Measurements from ENCODE around the gene KRT76.
A peak's percentile ranks its signal among the peaks of the same experiment; 100 is the strongest.
"Not testable (repeated sequence)": the region's sequence is repeated elsewhere in the genome, so short reads cannot be mapped to it uniquely, and the experiment has no call there.

KRT76 gene

GRCh38 chr12:52759695-52760094, 17.4 kb downstream of the KRT76 start:
- no peak for DNase-seq (ENCODE audit: low read depth)

GRCh38 chr12:52759218-52759617, 17.9 kb downstream of the KRT76 start:
- DNase-seq (ENCODE audit: low read depth) = no peak

- no peak for DNase-seq (ENCODE audit: low read depth)
Measured at GRCh38 chr12:52757449-52758176, 19.5 kb downstream of the KRT76 start.

GRCh38 chr12:52756281-52756960, 20.7 kb downstream of the KRT76 start:
- no peak for DNase-seq (ENCODE audit: low read depth)

GRCh38 chr12:52755533-52755932, 21.6 kb downstream of the KRT76 start:
- DNase-seq (ENCODE audit: low read depth) = no peak

- DNase-seq (ENCODE audit: low read depth) = no peak
Measured at GRCh38 chr12:52754135-52754534, 23.0 kb downstream of the KRT76 start.

GRCh38 chr12:52753283-52753682, 23.9 kb downstream of the KRT76 start:
- DNase-seq (ENCODE audit: low read depth) = no peak

- no peak for DNase-seq (ENCODE audit: low read depth)
Measured at GRCh38 chr12:52752516-52752915, 24.6 kb downstream of the KRT76 start.

GRCh38 chr12:52751795-52752194, 25.4 kb downstream of the KRT76 start:
- DNase-seq (ENCODE audit: low read depth) = no peak

- DNase-seq (ENCODE audit: low read depth) = not testable (repeated sequence)
Measured at GRCh38 chr12:52750532-52750931, 26.6 kb downstream of the KRT76 start.

GRCh38 chr12:52749827-52750226, 27.3 kb downstream of the KRT76 start:
- DNase-seq (ENCODE audit: low read depth) = no peak

- no peak for DNase-seq (ENCODE audit: low read depth)
Measured at GRCh38 chr12:52748578-52748977, 28.6 kb downstream of the KRT76 start.

GRCh38 chr12:52745554-52745953, 31.6 kb downstream of the KRT76 start:
- no peak for DNase-seq (ENCODE audit: low read depth)

- DNase-seq (ENCODE audit: low read depth) = no peak
Measured at GRCh38 chr12:52744493-52745156, 32.5 kb downstream of the KRT76 start.

GRCh38 chr12:52742822-52743457, 34.2 kb downstream of the KRT76 start:
- no peak for DNase-seq (ENCODE audit: low read depth)

GRCh38 chr12:52742196-52742580, 35.0 kb downstream of the KRT76 start:
- DNase-seq (ENCODE audit: low read depth) = no peak

GRCh38 chr12:52741375-52742195, 35.6 kb downstream of the KRT76 start:
- peak; percentile 67 for DNase-seq (ENCODE audit: low read depth)

- DNase-seq (ENCODE audit: low read depth) = no peak
Measured at GRCh38 chr12:52740584-52740983, 36.6 kb downstream of the KRT76 start.

- DNase-seq (ENCODE audit: low read depth) = no peak
Measured at GRCh38 chr12:52739963-52740362, 37.2 kb downstream of the KRT76 start.

GRCh38 chr12:52735816-52736632, 41.1 kb downstream of the KRT76 start:
- no peak for DNase-seq (ENCODE audit: low read depth)

GRCh38 chr12:52735106-52735505, 42.0 kb downstream of the KRT76 start:
- no peak for DNase-seq (ENCODE audit: low read depth)
